Activated T-helper 1 cell treated with anti-CD3 and anti-CD28 coated beads, Interleukin-12 subunit alpha, Interleukin-12 subunit beta, Interleukin-2, Interleukin-4 antibody, amounts not matched to agents 30 ng/mL and 10 ng/mL and 1 ng/mL, durations not matched to agents 14 hours and 24 hours and 36 hours (primary cell): Measurements from ENCODE around the gene SGCA. TPM values are rescaled to one million over a fixed set of nuclear protein-coding genes. Genes with fewer than 3 reads are reported as not detected.

Source experiments
- DNase-seq: peaks from one replicate; pipeline ENCODE4 v3.0.0; 2021; ENCODE audit warnings: low spot score
- H3K27ac Mint-ChIP-seq: one replicate; pipeline ENCODE4 v1.8.0; 2021; ENCODE audit warnings: mild to moderate bottlenecking, mixed read lengths
- H3K27me3 Mint-ChIP-seq: one replicate; pipeline ENCODE4 v1.8.0; 2022; ENCODE audit warnings: mild to moderate bottlenecking, moderate library complexity, mixed read lengths; ENCODE audit not compliant: insufficient read depth
- H3K36me3 Mint-ChIP-seq: one replicate; pipeline ENCODE4 v1.8.0; 2021; ENCODE audit warnings: low read depth, mixed read lengths
- H3K4me1 Mint-ChIP-seq: one replicate; pipeline ENCODE4 v1.8.0; 2021; ENCODE audit warnings: low read depth, mixed read lengths
- H3K4me3 Mint-ChIP-seq: one replicate; pipeline ENCODE4 v1.8.0; 2021; ENCODE audit warnings: mild to moderate bottlenecking, moderate library complexity, mixed read lengths
- H3K9me3 Mint-ChIP-seq: one replicate; pipeline ENCODE4 v1.8.0; 2021; ENCODE audit warnings: mixed read lengths
- intact Hi-C: fragments of 100-400 bp; cut with micrococcal nuclease; formaldehyde crosslinking; loops from one replicate; pipeline ENCODE4 v1.15.1; 2024
- total RNA-seq: library from RNA; stranded (reverse); gene quantifications from 2 replicates; pipeline ENCODE4 v1.2.3, GENCODE V29; 2022

The SGCA gene
- total RNA-seq, 1 donor from 2014 or later, result 0.49 TPM

DNA sequence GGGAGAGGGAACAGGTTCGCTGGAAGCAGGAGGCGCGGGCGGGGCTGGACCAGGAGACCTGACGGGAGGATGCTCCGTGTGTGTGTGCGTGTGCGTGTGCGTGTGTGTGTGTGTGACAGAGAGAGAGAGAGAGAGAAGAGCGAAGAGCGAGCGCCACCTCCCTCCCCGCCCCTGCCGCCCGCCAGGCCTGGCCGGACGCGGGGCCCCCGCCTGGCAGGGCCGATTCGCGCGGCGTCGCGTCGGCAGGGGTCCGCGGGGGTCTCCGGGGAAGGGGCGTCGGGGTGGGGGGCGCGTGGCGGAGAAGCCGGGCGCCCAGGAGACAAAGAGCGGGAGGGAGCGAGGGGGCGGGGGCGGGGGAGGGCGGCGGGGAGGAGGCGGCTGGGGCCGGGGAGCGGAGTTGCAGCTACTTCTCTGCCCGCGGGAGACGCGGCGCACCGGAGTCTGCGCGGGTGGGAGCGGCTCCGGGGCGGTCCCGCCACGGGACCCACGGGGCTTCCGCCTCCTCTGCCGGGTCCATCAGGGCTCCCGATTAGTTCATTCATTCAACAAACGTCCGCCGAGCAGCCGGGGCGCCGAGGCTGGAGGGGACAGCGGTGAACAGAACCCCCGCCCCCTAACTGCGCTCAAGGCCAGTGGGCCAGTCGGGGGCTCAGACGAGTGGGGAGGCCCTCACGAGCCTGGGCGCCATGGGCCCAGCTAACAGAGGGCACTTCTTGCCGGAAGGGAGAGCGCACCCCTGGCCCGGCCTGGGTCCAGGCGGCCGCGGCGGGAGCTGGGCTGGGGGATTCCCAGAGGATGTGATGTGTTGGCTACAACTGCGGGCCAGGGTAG lies 35.9 kb upstream of the SGCA start, which contains the start of gene SAMD14:
Gene SAMD14 (minus strand): TSS at position 433 of the 831 bp plus-strand sequence. CDS start 5,201 bp downstream, outside the sequence.
- peak; percentile 52 for DNase-seq
- intact Hi-C loops, result loop anchor here (2.0 kb wide), 2 partner anchors 19 to 35 kb away; partner anchors contain the start of gene PDK2
- peak within 1 kb of the TSS; percentile 83 for H3K4me3 Mint-ChIP-seq
- peaks cover 37% of the 10 kb centered on the region for H3K4me1 Mint-ChIP-seq
- H3K27me3 Mint-ChIP-seq, result peaks cover 26% of the 10 kb centered on the region
- peak within 1 kb of the TSS; percentile 80 for H3K27ac Mint-ChIP-seq
- no peaks in the 10 kb centered on the region for H3K9me3 Mint-ChIP-seq
- peaks cover 14% of the 10 kb centered on the region for H3K36me3 Mint-ChIP-seq

DNA sequence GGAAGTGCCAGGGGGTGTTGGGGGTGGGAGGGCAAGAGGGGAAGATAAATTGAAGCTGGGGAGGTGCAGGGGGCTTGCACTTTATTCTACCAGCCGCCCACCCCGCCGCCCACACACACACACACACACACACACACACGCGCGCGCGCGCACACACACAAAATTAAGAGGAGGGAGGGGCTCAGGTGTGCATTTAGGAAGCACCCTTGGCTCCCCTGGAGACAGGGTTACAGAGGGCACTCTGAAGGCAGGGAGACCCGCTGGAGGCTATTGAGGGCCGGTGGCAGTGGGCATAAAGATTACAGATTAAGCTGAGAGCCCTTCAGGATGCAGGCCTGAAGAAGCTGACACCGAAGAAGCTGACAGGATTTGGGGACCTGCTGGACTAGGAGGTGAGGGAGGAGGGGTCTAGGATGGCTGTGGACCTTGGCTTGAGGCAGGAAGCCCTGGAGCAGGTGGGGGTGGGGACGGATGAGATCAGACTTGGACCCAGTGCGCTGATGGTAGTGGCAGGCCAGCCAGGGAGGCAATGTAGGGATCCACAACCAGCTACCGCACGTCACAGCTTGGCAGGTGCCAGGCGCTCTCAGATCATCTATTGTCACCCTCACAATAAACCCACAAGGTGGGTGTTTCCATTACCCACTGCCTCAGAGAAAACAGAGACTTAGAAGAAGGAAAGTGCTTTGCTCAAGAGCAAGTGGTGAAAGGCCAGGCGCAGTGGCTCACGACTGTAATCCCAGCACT lies 35.1 kb upstream of the SGCA start:
- Mint-ChIP-seq H3K4me1 (peaks cover 37% of the 10 kb centered on the region), H3K4me3 (peak overlapping the region; percentile 60), H3K9me3 (no peaks in the 10 kb centered on the region), H3K27me3 (peaks cover 23% of the 10 kb centered on the region), H3K27ac (peak overlapping the region; percentile 42), H3K36me3 (peaks cover 18% of the 10 kb centered on the region)
- intact Hi-C loops, result loop anchor here (2.0 kb wide), 2 partner anchors 18 to 36 kb away; partner anchors contain the start of gene PDK2
- DNase-seq, result no peak

DNA sequence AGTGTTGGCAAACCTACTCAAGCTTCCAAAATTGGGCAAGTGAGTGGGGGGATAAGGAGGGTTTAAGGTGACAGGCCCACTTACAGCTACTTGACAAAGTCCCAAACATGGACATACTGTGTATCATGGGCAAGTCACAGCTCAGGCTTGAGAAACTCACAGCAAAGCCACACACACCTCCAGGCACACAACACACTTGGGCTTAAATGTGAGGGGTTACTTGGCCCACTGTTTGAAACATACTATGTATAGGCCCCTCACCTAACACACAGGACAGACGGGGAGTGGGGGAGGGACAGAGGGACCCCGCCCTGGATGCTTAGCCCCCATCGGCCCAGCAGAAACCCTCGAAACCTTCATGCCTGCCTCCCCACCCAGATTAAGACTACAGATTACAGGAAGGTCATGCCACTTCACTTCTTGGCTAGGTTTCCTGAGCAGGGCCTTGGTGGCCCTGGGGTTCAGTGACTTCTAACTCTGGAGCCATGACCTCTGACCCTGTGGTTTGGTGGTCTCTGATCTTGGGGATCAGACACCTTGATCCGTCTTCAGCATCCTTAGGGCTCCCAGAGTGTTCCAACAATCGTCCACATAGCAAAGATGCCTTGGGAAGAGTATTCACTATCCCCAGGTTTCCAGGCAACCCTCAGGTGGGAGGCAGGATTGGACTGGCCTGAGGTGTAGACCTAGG lies 33.6 kb upstream of the SGCA start:
- H3K27ac Mint-ChIP-seq, result peak overlapping the region; percentile 40
- peaks cover 46% of the 10 kb centered on the region for H3K4me1 Mint-ChIP-seq
- H3K36me3 Mint-ChIP-seq, result peaks cover 28% of the 10 kb centered on the region
- no peak overlapping the region for H3K4me3 Mint-ChIP-seq
- H3K9me3 Mint-ChIP-seq, result no peaks in the 10 kb centered on the region
- peaks cover 20% of the 10 kb centered on the region for H3K27me3 Mint-ChIP-seq
- no peak for DNase-seq
- intact Hi-C loops, result no loop called here

GRCh38 chr17:50133028-50133768 lies 32.6 kb upstream of the SGCA start:
- intact Hi-C loops, result no loop called here
- Mint-ChIP-seq H3K27ac (no peak overlapping the region), H3K4me3 (no peak overlapping the region), H3K36me3 (peaks cover 37% of the 10 kb centered on the region), H3K4me1 (peaks cover 48% of the 10 kb centered on the region), H3K27me3 (peaks cover 12% of the 10 kb centered on the region), H3K9me3 (no peaks in the 10 kb centered on the region)
- DNase-seq, result no peak

GRCh38 chr17:50133769-50134099 lies 32.1 kb upstream of the SGCA start:
- Mint-ChIP-seq H3K27ac (no peak overlapping the region), H3K9me3 (no peaks in the 10 kb centered on the region), H3K4me3 (no peak overlapping the region), H3K27me3 (peaks cover 8% of the 10 kb centered on the region), H3K36me3 (peaks cover 42% of the 10 kb centered on the region), H3K4me1 (peaks cover 45% of the 10 kb centered on the region)
- intact Hi-C loops, result no loop called here
- no peak for DNase-seq

DNA sequence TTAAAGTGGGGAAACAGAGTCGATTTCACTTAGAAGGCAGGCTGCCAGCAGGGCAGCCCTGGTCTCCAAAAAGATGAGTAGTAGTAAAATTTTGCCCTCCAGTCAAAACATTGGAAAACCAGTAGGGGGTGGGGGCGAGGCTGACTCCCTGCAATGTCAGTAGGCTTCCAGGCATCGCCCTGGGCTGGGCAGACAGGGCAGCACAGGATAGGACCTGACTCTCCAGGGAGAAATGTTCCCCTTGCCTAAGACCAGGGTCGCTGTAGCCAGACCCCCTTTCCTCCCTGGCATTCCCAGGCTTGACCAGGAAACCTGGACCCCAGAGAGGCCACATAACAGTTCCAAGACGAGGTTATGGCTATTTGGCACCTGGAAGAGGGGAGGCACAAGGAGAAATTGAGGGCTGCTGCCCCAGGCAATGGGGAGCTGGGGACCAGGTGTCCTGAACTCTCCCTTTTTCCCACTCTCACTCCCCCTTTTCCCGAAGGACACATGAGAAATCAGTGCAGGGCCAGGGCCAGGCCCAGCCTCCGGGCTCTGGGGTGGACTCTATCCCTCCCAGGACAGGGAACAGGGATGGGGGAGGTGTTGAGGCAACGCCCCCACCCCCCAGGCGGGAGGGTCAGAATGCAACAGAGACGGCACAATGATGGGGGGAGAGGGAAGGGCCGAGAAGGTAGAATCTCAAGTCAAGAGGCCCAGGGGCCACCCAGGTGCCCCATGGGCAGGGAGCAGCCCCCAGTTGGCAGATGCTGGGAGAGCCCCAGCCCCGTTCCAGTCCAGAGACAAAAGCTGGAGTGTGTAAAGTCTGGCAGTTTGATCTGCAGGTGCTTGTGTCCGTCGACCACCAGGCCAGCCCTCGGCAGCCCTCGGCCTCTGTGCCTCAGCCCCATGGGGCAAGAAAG lies 31.3 kb upstream of the SGCA start:
- intact Hi-C loops, result no loop called here
- H3K36me3 Mint-ChIP-seq, result peaks cover 48% of the 10 kb centered on the region
- peaks cover 45% of the 10 kb centered on the region for H3K4me1 Mint-ChIP-seq
- DNase-seq, result no peak
- no peak overlapping the region for H3K27ac Mint-ChIP-seq
- H3K9me3 Mint-ChIP-seq, result no peaks in the 10 kb centered on the region
- no peak overlapping the region for H3K4me3 Mint-ChIP-seq
- H3K27me3 Mint-ChIP-seq, result peaks cover 5% of the 10 kb centered on the region

GRCh38 chr17:50135316-50136095 lies 30.3 kb upstream of the SGCA start:
- peaks cover 55% of the 10 kb centered on the region for H3K4me1 Mint-ChIP-seq
- no peak for DNase-seq
- peaks cover 4% of the 10 kb centered on the region for H3K27me3 Mint-ChIP-seq
- no peak overlapping the region for H3K27ac Mint-ChIP-seq
- peaks cover 58% of the 10 kb centered on the region for H3K36me3 Mint-ChIP-seq
- H3K4me3 Mint-ChIP-seq, result no peak overlapping the region
- intact Hi-C loops, result no loop called here
- no peaks in the 10 kb centered on the region for H3K9me3 Mint-ChIP-seq

DNA sequence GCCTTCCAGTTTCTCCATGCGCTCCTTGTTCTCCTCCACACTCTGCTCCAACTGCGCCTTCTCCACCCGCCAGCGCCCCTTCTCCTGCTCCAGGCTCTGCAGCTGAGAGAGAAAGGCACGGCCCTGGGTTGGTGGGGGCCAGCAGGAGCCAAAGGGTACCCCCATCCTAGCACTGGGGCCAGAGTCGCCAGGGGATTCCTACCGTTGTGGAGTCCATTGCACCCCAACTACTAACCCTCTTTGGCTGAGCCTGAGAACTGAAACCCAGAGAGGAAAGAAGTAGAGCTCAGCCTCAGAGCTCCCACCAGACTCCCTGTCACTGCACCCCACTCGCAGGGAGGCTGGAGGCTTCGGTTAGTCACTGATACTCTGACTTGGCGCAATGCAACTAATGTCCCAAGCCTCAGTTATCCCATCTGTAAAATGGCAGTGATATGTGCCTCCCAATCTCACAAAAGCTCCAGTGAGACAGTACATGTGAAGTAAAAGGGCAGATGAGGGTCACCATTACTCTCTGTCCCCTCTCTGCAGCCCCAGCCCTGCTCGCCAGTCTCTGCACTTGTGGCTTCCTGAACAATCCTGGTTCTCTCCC lies 29.6 kb upstream of the SGCA start:
- H3K36me3 Mint-ChIP-seq, result peaks cover 63% of the 10 kb centered on the region

GRCh38 chr17:50137042-50137441 lies 28.8 kb upstream of the SGCA start:
- no peaks in the 10 kb centered on the region for H3K27me3 Mint-ChIP-seq

More for the DNA sequence above, 29.6 kb upstream of the SGCA start:
- intact Hi-C loops, result no loop called here
- no peaks in the 10 kb centered on the region for H3K27me3 Mint-ChIP-seq
- H3K9me3 Mint-ChIP-seq, result no peaks in the 10 kb centered on the region
- peaks cover 55% of the 10 kb centered on the region for H3K4me1 Mint-ChIP-seq
- no peak overlapping the region for H3K4me3 Mint-ChIP-seq
- no peak for DNase-seq
- no peak overlapping the region for H3K27ac Mint-ChIP-seq

GRCh38 chr17:50139185-50139783 lies 26.5 kb upstream of the SGCA start:
- peak overlapping the region; percentile 72 for H3K4me3 Mint-ChIP-seq
- peaks cover 71% of the 10 kb centered on the region for H3K4me1 Mint-ChIP-seq
- intact Hi-C loops, result no loop called here
- H3K36me3 Mint-ChIP-seq, result peaks cover 71% of the 10 kb centered on the region
- no peak for DNase-seq
- H3K27me3 Mint-ChIP-seq, result no peaks in the 10 kb centered on the region
- peak overlapping the region; percentile 79 for H3K27ac Mint-ChIP-seq
- no peaks in the 10 kb centered on the region for H3K9me3 Mint-ChIP-seq

More at GRCh38 chr17:50137042-50137441, 28.8 kb upstream of the SGCA start:
- Mint-ChIP-seq H3K27ac (peak overlapping the region; percentile 21), H3K36me3 (peaks cover 66% of the 10 kb centered on the region), H3K4me3 (no peak overlapping the region), H3K4me1 (peaks cover 55% of the 10 kb centered on the region), H3K9me3 (no peaks in the 10 kb centered on the region)
- no peak for DNase-seq
- intact Hi-C loops, result no loop called here
